ENCODE results near the gene GP1BA.

Gene GP1BA

DNA sequence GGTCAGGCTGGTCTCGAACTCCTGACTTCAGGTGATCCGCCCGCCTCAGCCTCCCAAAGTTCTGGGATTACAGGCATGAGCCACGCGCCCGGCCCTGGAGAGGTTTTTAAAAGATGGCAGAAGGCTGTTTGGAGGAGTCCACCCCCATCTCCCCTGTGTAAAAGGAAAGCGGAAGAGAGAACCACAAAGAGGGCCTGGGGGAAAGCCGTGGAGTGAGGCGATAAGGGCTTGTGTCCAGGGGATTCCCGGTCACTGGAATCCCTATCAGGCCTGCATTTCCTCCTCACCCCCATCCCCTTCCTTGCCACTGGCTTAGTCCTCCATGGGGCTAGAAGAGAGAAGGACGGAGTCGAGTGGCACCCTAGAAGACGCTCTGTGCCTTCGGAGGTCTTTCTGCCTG is at the start of gene GP1BA:
GP1BA (plus strand) TSS at position 315 of the 400 bp plus-strand sequence. CDS start 328 bp downstream, outside the sequence.
- no peak for DNase-seq

- no peak for DNase-seq
Measured at GRCh38 chr17:4884489-4884888, 47.6 kb upstream of the GP1BA start.

GRCh38 chr17:4886830-4887229 is 45.2 kb upstream of the GP1BA start:
- no peak for DNase-seq

- no peak for DNase-seq
Measured at GRCh38 chr17:4887581-4887980, 44.5 kb upstream of the GP1BA start.

- no peak for DNase-seq
Measured at GRCh38 chr17:4891411-4892410, 40.4 kb upstream of the GP1BA start.

DNA sequence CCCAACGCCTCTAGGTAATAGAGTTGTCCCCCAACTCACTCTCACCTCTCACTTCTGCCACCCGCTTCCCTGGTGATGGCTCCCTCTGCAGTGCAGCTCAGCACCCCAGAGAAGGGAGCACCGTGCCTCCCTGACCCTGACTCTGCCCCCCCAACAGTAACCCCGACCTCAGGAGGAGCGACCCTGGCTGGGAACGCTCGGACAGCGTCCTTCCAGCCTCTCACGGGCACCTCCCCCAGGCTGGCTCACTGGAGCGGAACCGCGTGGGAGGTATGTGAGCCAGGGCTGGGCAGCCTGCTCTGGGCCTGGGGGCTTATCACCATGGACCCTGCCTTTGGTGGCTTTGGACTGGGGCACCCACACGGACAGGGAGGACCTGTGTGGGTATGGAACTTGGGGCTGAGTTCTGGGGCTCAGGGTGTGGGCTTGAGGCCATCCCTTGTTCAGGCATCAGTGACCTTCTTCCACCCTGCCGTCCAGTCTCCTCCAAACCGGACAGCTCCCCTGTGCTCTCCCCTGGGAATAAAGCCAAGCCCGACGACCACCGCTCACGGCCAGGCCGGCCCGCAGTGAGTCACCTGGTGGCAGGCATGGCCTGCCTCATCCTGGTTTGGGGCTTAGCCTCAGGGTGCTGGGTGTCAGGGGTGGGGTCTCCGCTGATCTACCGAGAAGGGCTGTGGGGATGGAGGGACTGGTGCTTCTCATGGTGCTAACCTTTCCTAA is 39.4 kb upstream of the GP1BA start:
- no peak for DNase-seq

- no peak for DNase-seq
Measured at GRCh38 chr17:4893272-4893671, 38.8 kb upstream of the GP1BA start.

DNA sequence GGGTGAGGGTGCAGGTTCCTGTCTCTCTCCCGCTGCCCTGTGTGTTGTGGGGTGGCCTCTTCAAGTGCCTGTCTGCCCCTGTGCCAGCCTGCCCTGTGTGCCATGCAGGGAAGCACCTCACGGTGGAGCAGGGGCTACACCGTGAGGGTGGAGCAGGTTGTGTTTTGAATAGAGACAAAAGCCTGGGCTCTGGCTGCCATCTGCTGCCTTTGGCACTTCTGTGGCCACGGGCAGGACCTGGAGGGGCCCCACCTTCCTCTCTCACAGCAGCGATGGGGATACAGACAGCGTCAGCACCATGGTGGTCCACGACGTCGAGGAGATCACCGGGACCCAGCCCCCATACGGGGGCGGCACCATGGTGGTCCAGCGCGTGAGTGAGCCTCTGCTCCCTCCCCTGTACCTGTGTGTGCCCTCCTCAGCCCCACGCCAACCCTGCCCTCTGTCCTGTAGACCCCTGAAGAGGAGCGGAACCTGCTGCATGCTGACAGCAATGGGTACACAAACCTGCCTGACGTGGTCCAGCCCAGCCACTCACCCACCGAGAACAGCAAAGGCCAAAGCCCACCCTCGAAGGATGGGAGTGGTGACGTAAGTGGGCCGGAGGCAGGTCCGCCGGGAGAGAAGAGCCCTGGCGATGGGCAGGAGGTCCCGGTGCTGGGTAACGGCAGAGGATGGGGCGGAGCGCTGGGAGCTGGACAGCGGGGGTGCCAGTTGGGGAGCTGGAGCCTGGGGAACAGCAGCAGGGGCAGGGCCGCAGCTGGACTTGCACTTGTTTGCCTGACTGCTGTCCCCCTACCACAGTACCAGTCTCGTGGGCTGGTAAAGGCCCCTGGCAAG is 38.1 kb upstream of the GP1BA start:
- DNase-seq = no peak

GRCh38 chr17:4895121-4895520 is 37.0 kb upstream of the GP1BA start:
- no peak for DNase-seq

- DNase-seq = no peak
Measured at GRCh38 chr17:4895657-4896331, 36.3 kb upstream of the GP1BA start.

DNA sequence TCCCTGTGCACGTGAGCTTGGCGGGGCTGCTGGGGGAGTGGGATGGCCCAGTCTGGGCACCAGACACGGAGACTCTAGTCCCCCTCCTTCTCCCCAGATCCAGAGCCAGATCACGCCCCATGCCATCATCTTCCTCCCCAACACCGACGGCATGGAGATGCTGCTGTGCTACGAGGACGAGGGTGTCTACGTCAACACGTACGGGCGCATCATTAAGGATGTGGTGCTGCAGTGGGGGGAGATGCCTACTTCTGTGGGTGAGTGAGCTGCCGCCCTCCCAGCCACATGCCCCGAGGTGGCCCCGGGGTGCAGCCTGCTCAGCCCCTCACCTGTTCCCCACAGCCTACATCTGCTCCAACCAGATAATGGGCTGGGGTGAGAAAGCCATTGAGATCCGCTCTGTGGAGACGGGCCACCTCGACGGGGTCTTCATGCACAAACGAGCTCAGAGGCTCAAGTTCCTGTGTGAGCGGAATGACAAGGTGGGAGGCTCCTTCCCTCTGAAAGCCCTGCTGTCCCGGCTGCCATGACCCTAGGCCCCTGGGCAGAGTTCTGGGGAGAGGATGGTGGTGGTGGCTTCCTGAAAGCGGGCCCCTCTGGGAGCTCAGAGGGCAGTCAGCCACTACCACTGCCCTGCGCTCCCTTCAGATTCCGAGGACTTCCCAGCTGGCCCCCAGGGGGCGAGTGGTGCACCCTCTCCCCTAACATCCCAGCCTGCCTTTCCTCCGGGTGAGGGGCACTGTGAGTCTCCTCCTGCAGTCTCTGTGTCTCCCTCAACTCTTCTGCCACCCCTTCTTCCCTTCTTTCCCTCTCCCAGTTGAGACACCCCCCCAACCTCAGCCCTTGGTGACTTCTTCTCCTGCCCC is 35.5 kb upstream of the GP1BA start:
- no peak for DNase-seq

DNA sequence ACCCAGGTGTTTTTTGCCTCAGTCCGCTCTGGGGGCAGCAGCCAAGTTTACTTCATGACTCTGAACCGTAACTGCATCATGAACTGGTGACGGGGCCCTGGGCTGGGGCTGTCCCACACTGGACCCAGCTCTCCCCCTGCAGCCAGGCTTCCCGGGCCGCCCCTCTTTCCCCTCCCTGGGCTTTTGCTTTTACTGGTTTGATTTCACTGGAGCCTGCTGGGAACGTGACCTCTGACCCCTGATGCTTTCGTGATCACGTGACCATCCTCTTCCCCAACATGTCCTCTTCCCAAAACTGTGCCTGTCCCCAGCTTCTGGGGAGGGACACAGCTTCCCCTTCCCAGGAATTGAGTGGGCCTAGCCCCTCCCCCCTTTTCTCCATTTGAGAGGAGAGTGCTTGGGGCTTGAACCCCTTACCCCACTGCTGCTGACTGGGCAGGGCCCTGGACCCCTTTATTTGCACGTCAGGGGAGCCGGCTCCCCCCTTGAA is 34.8 kb upstream of the GP1BA start:
- no peak for DNase-seq

- no peak for DNase-seq
Measured at GRCh38 chr17:4897785-4898184, 34.3 kb upstream of the GP1BA start.

GRCh38 chr17:4898351-4898750 is 33.7 kb upstream of the GP1BA start:
- no peak for DNase-seq

GRCh38 chr17:4898927-4899326 is 33.1 kb upstream of the GP1BA start:
- DNase-seq = no peak

- no peak for DNase-seq
Measured at GRCh38 chr17:4899341-4900230, 32.5 kb upstream of the GP1BA start, which contains the start of gene C17orf107. TSS of gene C17orf107 (plus strand) at chr17:4899536. CDS start at chr17:4899763, 227 bp downstream.

- DNase-seq = no peak
Measured at GRCh38 chr17:4900231-4901107, 31.6 kb upstream of the GP1BA start.

DNA sequence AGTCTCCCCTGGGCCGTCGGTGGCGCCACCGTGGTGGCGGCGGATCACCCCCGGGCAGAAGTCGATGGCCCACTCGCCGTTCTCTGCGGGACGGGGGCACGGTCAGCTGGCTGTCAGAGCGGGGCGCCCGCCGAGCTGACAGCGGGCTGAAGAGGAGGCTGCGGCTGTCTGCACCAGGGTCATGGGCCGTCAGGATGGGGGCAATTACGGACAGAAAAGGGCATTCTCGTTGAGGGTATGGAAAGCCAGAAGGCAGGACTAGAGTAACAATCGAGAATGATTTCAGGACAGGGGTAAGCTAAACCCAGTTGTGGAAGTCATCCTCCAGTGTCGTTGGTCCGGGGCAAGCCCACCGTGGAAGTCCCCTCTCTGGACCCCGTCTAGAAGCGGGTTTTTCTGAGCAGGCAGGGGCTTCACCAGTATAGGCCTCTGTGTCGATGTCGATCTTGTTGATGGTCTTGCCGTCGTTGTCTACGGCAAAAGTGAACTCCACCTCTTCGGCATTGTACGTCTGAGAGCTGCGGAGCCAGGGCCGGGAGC is 30.9 kb upstream of the GP1BA start:
- DNase-seq = no peak

Measured in KG1 (cell line).